GM23248 (cell line): ENCODE data around the gene MRPL46. TPM values are rescaled to one million over a fixed set of nuclear protein-coding genes. Genes with fewer than 3 reads are reported as not detected.

Experiments
- DNase-seq: peaks from one replicate; pipeline ENCODE4 v3.0.0-alpha.2; 2015
- H2AFZ ChIP-seq: fragments of 200-600 bp; sonication (generic); 2 replicates; pipeline ENCODE4 v1.6.1; 2016; ENCODE audit warnings: antibody characterized with exemption
- H3F3A ChIP-seq: fragments of 200-600 bp; sonication (generic); 2 replicates; pipeline ENCODE4 v1.6.1; 2016; ENCODE audit warnings: mild to moderate bottlenecking, antibody characterized with exemption, mixed run types; ENCODE audit not compliant: insufficient read depth
- H3K27ac ChIP-seq: fragments of 200-600 bp; sonication (generic); 2 replicates; pipeline ENCODE4 v1.5.1; 2016; ENCODE audit warnings: mild to moderate bottlenecking
- H3K27me3 ChIP-seq: fragments of 200-600 bp; sonication (generic); replicated peaks from 2 replicates; pipeline ENCODE4 v1.6.1; 2016; ENCODE audit warnings: mild to moderate bottlenecking; ENCODE audit not compliant: insufficient read depth
- H3K36me3 ChIP-seq: fragments of 200-600 bp; sonication (generic); 2 replicates; pipeline ENCODE4 v1.6.1; 2016; ENCODE audit warnings: low read depth, mild to moderate bottlenecking
- H3K4me1 ChIP-seq: fragments of 200-600 bp; sonication (generic); 2 replicates; pipeline ENCODE4 v1.6.1; 2016; ENCODE audit warnings: mild to moderate bottlenecking; ENCODE audit not compliant: insufficient read depth
- H3K4me2 ChIP-seq: fragments of 200-600 bp; sonication (generic); one replicate; pipeline ENCODE4 v1.6.1; 2016; ENCODE audit warnings: mild to moderate bottlenecking; ENCODE audit not compliant: unreplicated experiment
- H3K4me3 ChIP-seq: fragments of 200-600 bp; sonication (generic); 2 replicates; pipeline ENCODE4 v1.5.1; 2016; ENCODE audit warnings: mild to moderate bottlenecking
- H3K79me2 ChIP-seq: fragments of 200-600 bp; sonication (generic); 2 replicates; pipeline ENCODE4 v1.6.1; 2016; ENCODE audit warnings: mild to moderate bottlenecking; ENCODE audit not compliant: insufficient read depth
- H3K9ac ChIP-seq: fragments of 200-600 bp; sonication (generic); 2 replicates; pipeline ENCODE4 v1.6.1; 2016; ENCODE audit warnings: mild to moderate bottlenecking
- H3K9me2 ChIP-seq: fragments of 200-600 bp; sonication (generic); 2 replicates; pipeline ENCODE4 v1.6.1; 2016; ENCODE audit warnings: mixed run types, mild to moderate bottlenecking, moderate library complexity; ENCODE audit not compliant: insufficient read depth
- H3K9me3 ChIP-seq: fragments of 200-600 bp; sonication (generic); one replicate; pipeline ENCODE4 v1.6.1; 2017; ENCODE audit warnings: low read depth
- H4K20me1 ChIP-seq: fragments of 200-600 bp; sonication (generic); 2 replicates; pipeline ENCODE4 v1.6.0; 2016; ENCODE audit not compliant: insufficient read depth
- EZH2 ChIP-seq: fragments of 200-600 bp; sonication (generic); IDR thresholded peaks from 2 replicates; pipeline ENCODE4 v1.6.1; 2018; ENCODE audit warnings: antibody characterized with exemption, mild to moderate bottlenecking; ENCODE audit not compliant: insufficient read depth, poor library complexity, severe bottlenecking
- EZH2phosphoT487 ChIP-seq: fragments of 200-600 bp; sonication (generic); IDR thresholded peaks from 2 replicates; pipeline ENCODE4 v1.6.1; 2018; ENCODE audit warnings: antibody characterized with exemption, moderate library complexity, mild to moderate bottlenecking, low read depth; ENCODE audit not compliant: insufficient read depth
- WGBS, 2 experiments: methylation state at CpG; one replicate each; pipeline ENCODE4 v1.1.6; 2015 to 2017; ENCODE audit warnings: low lambda C conversion rate in 2 of 2, low coverage in 1 of 2; ENCODE audit errors: missing lambda C conversion rate in 2 of 2; 5-methylcytosine and 5-hydroxymethylcytosine counted together
- in situ Hi-C: fragments of 300-500 bp; cut with MboI; formaldehyde crosslinking; loops from 2 replicates; pipeline ENCODE4 v1.15.0; 2020
- polyA plus RNA-seq: library from polyadenylated mRNA; unstranded; fragments of >200 nt; fragmentation: Nextera tagmentation; extraction: Ambion mirVana; gene quantifications from 2 replicates; pipeline ENCODE4 v1.2.1, GENCODE V29; 2016
- total RNA-seq: library from RNA; depleted of rRNA; stranded (reverse); fragments of >200 nt; shearing (Covaris generic); gene quantifications from 2 replicates; pipeline ENCODE4 v1.2.3, GENCODE V29; 2014; rRNA removed

Gene MRPL46
- total and polyA plus RNA-seq, 2 experiments from 2014 or later, result 14.6 to 38.4 TPM

DNA sequence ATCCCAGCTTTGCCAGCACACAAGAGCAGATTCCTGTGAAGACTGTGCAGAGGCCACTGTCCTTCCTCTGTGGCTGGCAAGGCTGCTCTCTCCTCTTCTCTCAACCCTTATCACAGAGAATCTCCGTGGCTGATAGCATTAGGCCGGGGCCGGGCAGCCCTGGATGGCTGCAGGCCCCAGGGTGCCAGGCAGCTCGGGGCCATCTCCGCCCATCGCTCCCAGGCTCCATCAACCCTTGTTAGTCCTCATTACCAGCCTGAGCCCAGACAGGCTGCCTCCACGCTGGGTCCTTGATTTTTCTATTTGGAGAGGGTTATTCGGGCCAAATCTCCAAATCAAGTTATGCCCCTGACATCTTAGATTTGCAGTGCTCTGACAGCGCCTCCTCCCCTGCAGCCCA lies 39.1 kb downstream of the MRPL46 start:
- in situ Hi-C loops, result loop anchor here (25.0 kb wide), 1 partner anchor 166 kb away; the partner anchor contains the start of gene NTRK3
- no peak for TF ChIP-seq EZH2phosphoT487
- TF ChIP-seq EZH2, result no peak
- Histone ChIP-seq H3K27ac (no peak overlapping the region), H3K9ac (no peak overlapping the region), H3K4me3 (no peak overlapping the region), H3K27me3 (peaks cover 24% of the 10 kb centered on the region), H3K9me2 (no peaks in the 10 kb centered on the region), H4K20me1 (no peaks in the 10 kb centered on the region), H3K4me2 (no peak overlapping the region), H3K36me3 (no peaks in the 10 kb centered on the region), H3K79me2 (no peaks in the 10 kb centered on the region), H2AFZ (no peak overlapping the region), H3K4me1 (no peaks in the 10 kb centered on the region), H3K9me3 (no peaks in the 10 kb centered on the region), H3F3A (no peaks in the 10 kb centered on the region)
- DNase-seq, result no peak
- WGBS, 2 experiments, result 34 to 43% methylated on average over 9 of the region's 9 CpGs

DNA sequence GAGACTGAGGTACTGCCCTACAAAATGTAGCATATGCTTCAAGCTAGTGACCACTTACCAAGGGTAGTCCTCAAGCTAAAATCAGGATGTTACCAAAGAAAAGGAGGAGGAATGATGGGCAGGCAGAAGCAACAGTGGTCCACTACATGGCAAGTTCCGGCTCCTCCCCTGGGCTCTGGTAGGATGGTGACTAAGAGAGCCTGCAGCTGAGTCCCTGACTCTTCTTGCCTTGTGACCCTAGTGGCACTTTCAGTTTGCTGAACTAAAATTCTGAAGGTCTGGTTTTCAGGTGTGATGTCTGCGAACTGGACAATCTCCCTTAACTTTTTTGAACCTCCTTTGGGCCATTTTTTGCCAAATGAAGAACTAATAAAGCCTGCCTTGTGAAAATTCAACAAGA lies 40.9 kb downstream of the MRPL46 start:
- 43 to 47% methylated on average over 2 of the region's 2 CpGs for WGBS, 2 experiments
- in situ Hi-C loops, result loop anchor here (25.0 kb wide), 1 partner anchor 164 kb away; the partner anchor contains the start of gene NTRK3
- H3K4me1 ChIP-seq, result no peaks in the 10 kb centered on the region

DNA sequence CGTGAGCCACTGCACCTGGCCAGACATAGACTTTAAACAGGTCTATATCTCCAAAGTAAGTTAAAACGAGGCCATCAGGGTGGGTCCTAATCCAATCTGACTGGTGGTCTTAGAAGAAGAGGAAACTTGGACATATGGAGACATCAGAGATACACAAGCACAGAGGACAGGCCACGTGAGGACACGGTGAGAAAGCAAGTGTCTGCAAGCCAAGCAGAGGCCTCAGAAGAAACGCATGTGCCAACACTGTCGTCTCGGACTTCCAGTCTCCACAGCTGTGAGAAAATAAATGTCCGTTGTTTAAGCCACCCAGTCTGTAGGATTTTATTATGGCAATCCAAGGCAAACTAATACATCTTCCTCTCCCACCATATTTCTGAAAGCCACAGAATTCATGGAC lies 43.9 kb downstream of the MRPL46 start:
- Histone ChIP-seq H3K27ac (no peak overlapping the region), H4K20me1 (no peaks in the 10 kb centered on the region), H3K9me2 (no peaks in the 10 kb centered on the region), H3K9me3 (no peaks in the 10 kb centered on the region), H3K36me3 (no peaks in the 10 kb centered on the region), H3F3A (no peaks in the 10 kb centered on the region), H3K27me3 (peaks cover 24% of the 10 kb centered on the region; the same call in 1 of the 2 replicates), H2AFZ (no peak overlapping the region), H3K9ac (no peak overlapping the region), H3K4me1 (peaks cover 10% of the 10 kb centered on the region; the same call in 1 of the 2 replicates), H3K4me2 (no peak overlapping the region), H3K79me2 (no peaks in the 10 kb centered on the region), H3K4me3 (no peak overlapping the region)
- no peak for DNase-seq
- 56 to 61% methylated on average over 8 of the region's 8 CpGs for WGBS, 2 experiments
- TF ChIP-seq EZH2 (no peak), EZH2phosphoT487 (no peak)
- in situ Hi-C loops, result no loop called here

More for the DNA sequence above, 40.9 kb downstream of the MRPL46 start:
- H3K36me3 ChIP-seq, result no peaks in the 10 kb centered on the region
- TF ChIP-seq EZH2, result no peak
- H3K9me2 ChIP-seq, result no peaks in the 10 kb centered on the region
- no peaks in the 10 kb centered on the region for H3K79me2 ChIP-seq
- H4K20me1 ChIP-seq, result no peaks in the 10 kb centered on the region
- no peak overlapping the region for H3K4me2 ChIP-seq
- no peaks in the 10 kb centered on the region for H3K9me3 ChIP-seq
- no peak overlapping the region for H3K4me3 ChIP-seq
- no peak for DNase-seq
- no peak overlapping the region for H2AFZ ChIP-seq
- no peak overlapping the region for H3K27ac ChIP-seq
- H3F3A ChIP-seq, result no peaks in the 10 kb centered on the region
- H3K9ac ChIP-seq, result no peak overlapping the region
- peaks cover 24% of the 10 kb centered on the region; the same call in 1 of the 2 replicates for H3K27me3 ChIP-seq

DNA sequence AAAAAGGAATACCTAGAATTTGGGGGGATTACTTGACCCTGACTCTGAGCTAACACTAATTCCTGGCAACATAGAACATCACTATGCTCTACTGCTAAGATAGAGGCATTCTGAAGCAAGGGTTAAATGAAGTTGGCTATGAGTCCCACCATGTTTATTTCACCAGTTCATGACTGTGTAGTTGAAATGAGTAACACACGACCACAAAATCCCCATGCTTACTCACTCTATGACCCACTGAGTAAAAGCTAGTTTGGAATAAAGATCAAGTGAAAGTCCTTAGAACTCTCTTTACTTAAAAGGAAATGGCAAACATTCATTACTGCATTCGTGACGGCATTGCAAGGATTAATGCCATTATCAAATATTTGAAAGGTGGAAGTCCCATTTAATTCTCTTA lies 47.4 kb downstream of the MRPL46 start:
- no peaks in the 10 kb centered on the region for H4K20me1 ChIP-seq
- H3K27me3 ChIP-seq, result no peaks in the 10 kb centered on the region
- no peak overlapping the region for H3K9ac ChIP-seq
- no peaks in the 10 kb centered on the region for H3F3A ChIP-seq
- 7 to 22% methylated on average over 3 of the region's 3 CpGs for WGBS, 2 experiments
- H3K4me3 ChIP-seq, result no peak overlapping the region
- H3K4me2 ChIP-seq, result peak overlapping the region; percentile 6
- in situ Hi-C loops, result no loop called here
- DNase-seq, result peak; percentile 67
- H3K9me3 ChIP-seq, result no peaks in the 10 kb centered on the region
- TF ChIP-seq EZH2phosphoT487 (no peak), EZH2 (no peak)
- no peak overlapping the region for H2AFZ ChIP-seq
- no peaks in the 10 kb centered on the region for H3K36me3 ChIP-seq
- H3K4me1 ChIP-seq, result peaks cover 10% of the 10 kb centered on the region; the same call in 1 of the 2 replicates
- H3K27ac ChIP-seq, result no peak overlapping the region
- H3K79me2 ChIP-seq, result no peaks in the 10 kb centered on the region
- H3K9me2 ChIP-seq, result no peaks in the 10 kb centered on the region

Other genes starting within 250 kb of the MRPL46 start
- not detected in 2 replicates for gene NTRK3, start 210.6 kb downstream of the MRPL46 start, total RNA-seq
- gene NTRK3, start 210.6 kb downstream of the MRPL46 start, polyA plus RNA-seq, result not detected in 2 replicates
- 24.9 and 36.4 TPM in 2 replicates for gene MRPS11, start 320 bp upstream of the MRPL46 start, total RNA-seq
- gene MRPS11, start 320 bp upstream of the MRPL46 start, polyA plus RNA-seq, result 75.9 and 76.6 TPM in 2 replicates
- gene DET1, start 79.3 kb upstream of the MRPL46 start, total RNA-seq, result 10.2 and 10.4 TPM in 2 replicates
- 5.1 and 5.5 TPM in 2 replicates for gene DET1, start 79.3 kb upstream of the MRPL46 start, polyA plus RNA-seq
- gene AEN, start 154.0 kb upstream of the MRPL46 start, total RNA-seq, result 35.9 and 49.1 TPM in 2 replicates
- gene AEN, start 154.0 kb upstream of the MRPL46 start, polyA plus RNA-seq, result 22.3 and 23.9 TPM in 2 replicates
- not detected in 2 replicates for gene ISG20, start 171.6 kb upstream of the MRPL46 start, total RNA-seq
- 0.93 and 1.4 TPM in 2 replicates for gene ISG20, start 171.6 kb upstream of the MRPL46 start, polyA plus RNA-seq